Progenitor cell of endocrine pancreas (in vitro differentiated cells): Measurements from ENCODE around the gene TMEFF2. TPM values are rescaled to one million over a fixed set of nuclear protein-coding genes. Genes with fewer than 3 reads are reported as not detected.

Source experiments
- DNase-seq: peaks from one replicate; pipeline ENCODE4 v3.0.0; 2021; ENCODE audit warnings: low spot score; ENCODE audit not compliant: unreplicated experiment
- H3K27ac Mint-ChIP-seq: 2 replicates; pipeline ENCODE4 v1.8.0; 2021; ENCODE audit warnings: mild to moderate bottlenecking, moderate library complexity, mixed read lengths
- H3K27me3 Mint-ChIP-seq: 2 replicates; pipeline ENCODE4 v1.8.0; 2021; ENCODE audit warnings: mixed read lengths
- H3K36me3 Mint-ChIP-seq: 2 replicates; pipeline ENCODE4 v1.8.0; 2022; ENCODE audit warnings: mixed read lengths; ENCODE audit not compliant: insufficient read depth
- H3K4me1 Mint-ChIP-seq: 2 replicates; pipeline ENCODE4 v1.8.0; 2021; ENCODE audit warnings: low read depth, mixed read lengths
- H3K4me3 Mint-ChIP-seq: 2 replicates; pipeline ENCODE4 v1.8.0; 2021; ENCODE audit warnings: low read depth, mild to moderate bottlenecking, moderate library complexity, mixed read lengths
- H3K9me3 Mint-ChIP-seq: 2 replicates; pipeline ENCODE4 v1.8.0; 2021; ENCODE audit warnings: low read depth, mixed read lengths
- CTCF ChIP-seq: fragments of 200-600 bp; sonication (generic); IDR thresholded peaks from one replicate; pipeline ENCODE4 v1.5.0; 2021; ENCODE audit warnings: antibody characterized with exemption, mild to moderate bottlenecking; ENCODE audit not compliant: unreplicated experiment
- total RNA-seq: library from RNA; stranded (reverse); gene quantifications from 2 replicates; pipeline ENCODE4 v1.2.1, GENCODE V29; 2021

TMEFF2 gene
- total RNA-seq, 1 donor from 2014 or later, result 0.50 TPM

- TF ChIP-seq CTCF, result no peak
- H3K36me3 Mint-ChIP-seq, result no peaks in the 10 kb centered on the region
These were observed 41.2 kb downstream of the TMEFF2 start for GRCh38 chr2:192153561-192153960.

GRCh38 chr2:192151853-192152252 lies 42.9 kb downstream of the TMEFF2 start:
- no peaks in the 10 kb centered on the region for H3K9me3 Mint-ChIP-seq
- H3K4me3 Mint-ChIP-seq, result no peak overlapping the region
- no peaks in the 10 kb centered on the region for H3K36me3 Mint-ChIP-seq
- no peak for TF ChIP-seq CTCF
- peaks cover 2% of the 10 kb centered on the region for H3K4me1 Mint-ChIP-seq
- no peaks in the 10 kb centered on the region for H3K27me3 Mint-ChIP-seq
- DNase-seq, result no peak
- H3K27ac Mint-ChIP-seq, result no peak overlapping the region

More at GRCh38 chr2:192153561-192153960, 41.2 kb downstream of the TMEFF2 start:
- H3K9me3 Mint-ChIP-seq, result no peaks in the 10 kb centered on the region
- no peaks in the 10 kb centered on the region for H3K27me3 Mint-ChIP-seq
- no peak overlapping the region for H3K4me3 Mint-ChIP-seq
- no peak for DNase-seq
- H3K4me1 Mint-ChIP-seq, result peaks cover 2% of the 10 kb centered on the region
- H3K27ac Mint-ChIP-seq, result no peak overlapping the region

- no peaks in the 10 kb centered on the region for H3K9me3 Mint-ChIP-seq
- TF ChIP-seq CTCF, result no peak
- H3K4me1 Mint-ChIP-seq, result peaks cover under 1% of the 10 kb centered on the region
- H3K36me3 Mint-ChIP-seq, result no peaks in the 10 kb centered on the region
- H3K27me3 Mint-ChIP-seq, result no peaks in the 10 kb centered on the region
- no peak overlapping the region for H3K27ac Mint-ChIP-seq
- DNase-seq, result no peak
- no peak overlapping the region for H3K4me3 Mint-ChIP-seq
These were observed 44.6 kb downstream of the TMEFF2 start for GRCh38 chr2:192150166-192150565.

GRCh38 chr2:192148620-192149321 lies 46.0 kb downstream of the TMEFF2 start:
- DNase-seq, result no peak
- Mint-ChIP-seq H3K9me3 (no peaks in the 10 kb centered on the region), H3K4me1 (no peaks in the 10 kb centered on the region), H3K27me3 (no peaks in the 10 kb centered on the region), H3K4me3 (no peak overlapping the region), H3K27ac (no peak overlapping the region), H3K36me3 (no peaks in the 10 kb centered on the region)
- TF ChIP-seq CTCF, result no peak

- TF ChIP-seq CTCF, result no peak
- Mint-ChIP-seq H3K4me3 (no peak overlapping the region), H3K9me3 (no peaks in the 10 kb centered on the region), H3K4me1 (no peaks in the 10 kb centered on the region), H3K27ac (no peak overlapping the region), H3K27me3 (no peaks in the 10 kb centered on the region), H3K36me3 (no peaks in the 10 kb centered on the region)
- DNase-seq, result no peak
These were observed 46.5 kb downstream of the TMEFF2 start for GRCh38 chr2:192148241-192148619.
